ENCODE results near the gene CTNND2.
A peak's percentile ranks its signal among the peaks of the same experiment; 100 is the strongest.

The CTNND2 gene

DNA sequence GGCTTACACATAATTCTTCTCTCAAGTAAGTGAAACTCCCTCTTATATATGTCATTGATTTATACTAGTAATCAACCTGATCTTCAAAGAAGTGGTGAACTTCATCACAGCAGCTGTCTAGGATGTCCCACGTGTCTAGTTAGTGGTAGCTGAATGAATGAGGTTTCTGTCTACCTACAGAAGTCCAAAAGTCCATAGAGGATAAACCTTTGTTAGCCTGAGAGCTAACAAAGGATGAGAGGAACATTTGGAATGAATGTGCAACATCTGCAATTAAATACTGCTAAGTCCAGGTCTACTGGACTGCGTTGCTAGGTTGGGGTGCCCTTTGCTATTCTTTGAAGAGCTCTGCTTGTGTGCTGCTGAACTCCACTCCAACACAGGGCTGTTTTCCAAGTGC, 929.4 kb downstream of the CTNND2 start:
- no peak for DNase-seq

DNA sequence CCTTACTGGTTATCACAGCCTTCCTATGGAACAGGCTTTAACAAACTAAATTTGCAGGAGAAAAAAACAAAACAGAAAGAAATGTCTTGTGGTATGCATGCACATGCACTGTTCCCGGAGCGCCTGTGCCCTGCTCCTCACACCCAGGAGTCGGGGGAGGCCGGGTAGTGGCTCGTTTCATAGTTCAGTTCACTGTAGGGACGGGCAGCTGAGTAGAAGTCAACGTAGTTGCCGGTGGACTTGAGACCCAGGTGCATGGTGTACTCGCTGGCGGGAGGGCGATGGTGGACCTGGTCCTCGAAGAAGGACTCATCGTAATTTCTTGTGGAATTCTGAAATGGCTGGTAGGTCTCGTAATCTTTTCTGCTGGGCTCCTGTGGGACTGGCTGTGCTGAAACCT, 930.9 kb downstream of the CTNND2 start:
- no peak for DNase-seq

DNA sequence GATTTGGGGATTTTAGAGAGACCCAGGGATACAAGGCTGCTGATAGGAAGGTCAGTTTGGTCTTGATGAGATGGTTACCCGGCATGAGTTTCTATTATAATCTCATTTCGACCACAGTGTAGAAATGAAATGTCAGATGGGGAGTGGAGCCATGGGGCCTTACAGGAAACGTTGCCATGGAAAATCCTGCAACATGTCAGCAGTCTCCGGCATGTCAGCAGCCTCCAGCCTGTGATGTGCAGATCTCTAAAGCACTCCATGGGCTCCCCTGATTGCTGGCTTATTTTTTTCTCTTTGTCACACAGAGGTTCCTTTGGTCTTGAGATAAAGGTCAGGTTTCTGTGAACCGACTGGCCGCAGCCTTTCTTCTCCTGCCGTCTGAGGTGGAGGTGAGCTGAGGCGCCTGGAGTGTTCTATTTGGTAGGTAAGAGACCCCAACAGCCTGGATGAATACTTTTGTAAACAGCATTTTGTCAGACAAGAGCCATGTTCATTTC, 934.5 kb downstream of the CTNND2 start:
- DNase-seq, result no peak

DNA sequence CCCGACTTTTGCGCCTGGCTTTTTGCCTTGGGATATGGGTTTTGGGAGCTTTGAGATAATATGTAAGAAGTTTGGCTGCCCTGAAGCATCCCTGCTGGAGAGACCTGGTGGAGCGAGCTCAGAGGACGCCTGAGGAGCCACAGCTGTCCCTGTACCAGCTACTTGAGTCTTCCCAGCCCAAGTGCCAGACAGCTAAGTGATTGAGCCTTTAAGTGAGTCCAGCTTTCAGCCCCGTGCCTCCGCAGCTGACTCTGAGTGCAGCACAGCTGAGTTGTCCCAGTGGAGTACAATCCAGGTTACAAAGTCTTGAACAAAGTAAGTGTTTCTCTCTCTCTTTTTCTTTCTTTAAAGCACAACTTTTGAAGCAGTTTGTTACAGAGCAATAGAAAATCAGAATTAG, 939.4 kb downstream of the CTNND2 start:
- peak; percentile 33 for DNase-seq

DNA sequence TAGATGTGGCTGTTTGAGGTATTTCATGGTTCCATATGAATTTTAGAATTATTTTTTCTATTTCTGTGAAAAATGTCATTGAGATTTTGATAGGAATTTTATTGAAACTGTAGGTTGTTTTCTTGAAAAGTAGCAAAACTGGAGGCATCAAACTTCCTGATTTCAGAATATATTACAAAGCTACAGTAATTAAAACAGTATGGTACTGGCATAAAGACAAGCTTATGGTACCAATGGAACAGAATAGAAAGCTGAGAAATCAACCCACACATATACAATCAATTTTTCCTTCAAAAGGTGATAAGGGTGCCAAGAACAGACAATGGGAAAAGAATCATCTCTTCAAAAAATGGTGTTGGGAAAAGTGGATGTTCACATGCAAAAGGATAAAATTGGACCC, 945.5 kb downstream of the CTNND2 start:
- DNase-seq, result no peak

DNA sequence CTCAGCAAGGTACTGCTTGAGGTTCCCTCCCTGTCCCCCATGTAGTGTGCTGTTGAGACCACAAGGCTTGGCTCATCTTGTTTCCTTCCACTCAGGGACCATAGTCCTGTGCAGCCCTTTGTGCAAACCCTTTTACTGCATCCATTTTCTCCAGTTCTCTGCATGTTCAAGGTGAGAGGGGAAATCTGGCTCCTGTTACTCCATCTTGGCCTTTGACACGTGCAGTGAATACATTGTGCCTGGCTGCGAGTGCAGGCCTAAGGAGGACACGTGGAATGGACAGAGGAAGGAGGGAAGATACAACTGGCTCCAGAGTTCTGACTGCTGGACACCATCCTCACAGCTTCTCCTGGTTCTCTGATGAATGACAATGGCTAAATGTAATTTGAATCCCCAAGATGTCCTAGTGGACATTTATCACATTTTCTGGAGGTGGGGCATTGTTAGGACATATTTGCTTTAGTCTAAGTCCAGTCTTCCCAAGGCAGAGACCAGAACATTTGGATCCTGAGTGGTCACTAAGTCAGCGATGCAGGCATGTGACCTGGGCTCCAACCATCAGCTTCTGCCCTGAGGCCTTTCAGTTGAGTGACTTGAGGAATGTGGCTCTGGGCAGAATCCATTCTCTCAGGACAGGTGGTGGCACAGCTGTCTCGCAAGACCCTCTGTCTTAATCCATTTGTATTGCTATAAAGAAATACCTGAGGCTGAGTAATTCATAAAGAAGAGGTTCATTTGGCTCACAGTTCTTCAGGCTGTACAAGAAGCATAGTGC, 954.2 kb downstream of the CTNND2 start:
- no peak for DNase-seq

DNA sequence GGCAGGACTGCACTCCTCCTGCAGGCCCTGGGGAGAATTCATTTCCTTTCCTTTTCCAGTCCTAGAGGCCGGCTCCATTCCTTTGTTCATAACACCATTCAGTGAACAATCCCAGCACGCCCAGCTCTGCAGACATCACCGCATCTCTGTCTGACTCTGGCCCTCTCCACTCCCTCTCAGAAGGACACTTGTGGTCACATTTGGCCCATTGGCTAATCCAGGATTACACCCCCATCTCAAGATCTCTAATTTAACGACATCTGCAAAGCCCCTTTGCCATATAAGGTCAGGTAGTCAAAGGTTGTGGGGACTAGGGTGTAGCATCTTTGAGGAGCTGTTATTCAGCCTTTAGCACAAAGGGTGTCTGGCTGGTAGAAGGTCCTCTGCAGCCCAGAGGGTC, 958.2 kb downstream of the CTNND2 start:
- peak; percentile 31 for DNase-seq

DNA sequence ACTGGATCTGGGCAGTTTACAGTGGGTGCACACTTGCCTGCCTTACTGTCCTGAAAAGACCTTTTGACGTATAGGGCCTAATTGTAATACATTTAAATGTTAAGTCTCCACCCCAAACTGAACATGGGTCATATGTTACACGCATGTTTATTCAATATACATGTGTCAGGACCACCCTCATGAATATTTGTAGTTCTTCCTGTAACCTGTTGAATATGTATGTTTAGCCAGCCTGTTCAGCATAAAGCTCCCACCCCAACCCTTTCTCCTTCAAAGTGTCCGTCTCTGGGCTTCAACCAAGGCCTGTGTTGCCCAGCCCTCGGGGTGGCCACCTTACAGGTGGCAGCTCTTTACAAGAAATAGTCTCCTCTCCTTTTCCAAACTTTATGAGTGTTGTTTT, 962.3 kb downstream of the CTNND2 start:
- DNase-seq, result no peak

DNA sequence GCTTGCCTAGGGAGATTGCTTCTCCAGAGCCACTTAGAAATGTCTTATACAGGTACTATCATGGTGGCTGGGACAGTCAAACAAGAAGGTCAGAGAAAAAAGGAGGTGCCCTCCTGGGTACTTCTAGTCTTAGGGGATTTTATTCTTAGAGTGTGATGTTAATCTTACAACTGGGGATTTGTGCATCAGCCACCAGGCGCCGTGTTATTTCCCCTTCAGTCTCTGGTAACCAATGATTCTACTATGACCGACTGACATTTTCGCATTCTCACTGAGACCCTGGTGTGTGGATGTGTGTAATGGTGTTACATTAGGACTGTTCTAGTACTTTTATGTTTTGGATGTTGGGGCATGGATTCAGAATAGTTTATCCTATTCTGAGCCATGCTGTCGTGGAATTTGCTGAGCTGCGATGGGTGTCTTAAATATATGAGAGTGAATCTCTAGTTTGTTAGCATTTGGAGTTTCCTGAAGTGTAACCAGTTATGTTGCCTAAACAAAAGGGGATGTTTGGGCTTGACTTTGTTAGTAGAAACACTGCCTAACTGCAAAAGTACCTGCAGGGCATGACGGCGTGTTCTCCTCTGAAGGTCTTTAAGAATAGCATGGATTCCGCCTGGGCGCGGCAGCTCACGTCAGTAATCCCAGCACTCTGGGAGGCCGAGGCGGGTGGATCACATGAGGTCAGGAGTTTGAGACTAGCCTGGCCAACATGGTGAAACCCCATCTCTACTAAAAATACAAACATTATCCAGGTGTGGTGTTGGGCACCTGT, 968.0 kb downstream of the CTNND2 start:
- DNase-seq, result no peak

DNA sequence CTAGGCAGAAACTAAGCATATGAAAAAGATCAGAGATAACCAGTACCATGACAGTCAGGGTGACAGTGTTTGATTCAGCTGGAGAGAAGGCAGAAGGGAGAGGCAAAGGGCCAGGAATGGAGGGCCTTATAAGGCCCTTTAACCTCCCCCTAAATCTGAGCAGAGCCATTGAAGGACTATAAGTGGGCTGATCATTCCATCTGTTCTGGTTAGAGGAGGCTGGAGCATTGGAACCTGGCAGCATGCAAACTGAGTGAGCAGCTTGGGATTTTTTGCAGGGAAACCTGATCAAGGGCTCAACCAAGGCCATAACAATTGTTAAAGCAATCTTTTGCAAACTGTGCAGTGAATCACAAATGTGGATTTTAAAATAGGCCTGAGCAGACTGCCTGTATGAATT, 968.7 kb downstream of the CTNND2 start:
- DNase-seq, result peak; percentile 86

DNA sequence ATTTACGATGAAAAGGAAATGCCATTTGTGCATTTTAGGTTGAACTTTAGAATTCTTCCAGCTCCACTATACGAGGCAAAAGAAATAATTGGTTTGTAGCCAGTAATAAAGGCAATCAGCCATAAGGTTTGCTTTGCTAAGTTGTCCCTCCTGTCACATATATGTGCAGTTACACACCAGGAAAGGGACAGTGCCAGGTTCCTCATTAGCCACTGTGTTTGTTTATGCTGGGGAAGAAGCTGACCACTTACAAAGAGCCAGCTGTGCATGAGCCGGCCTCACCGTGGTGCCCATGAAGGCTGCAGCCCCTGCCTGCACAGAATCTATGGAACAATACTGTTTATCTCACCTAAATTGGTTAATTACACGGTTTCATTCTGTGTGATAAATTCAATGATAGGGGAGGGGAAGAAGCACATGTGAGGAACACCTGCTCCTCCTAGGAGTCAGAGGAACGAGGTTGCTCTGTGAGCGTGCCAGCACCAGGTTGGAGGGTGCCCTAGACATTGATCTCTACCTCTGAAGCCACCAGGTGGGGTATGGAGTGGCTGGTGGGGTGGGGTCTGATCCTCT, 969.4 kb downstream of the CTNND2 start:
- peak; percentile 99 for DNase-seq

DNA sequence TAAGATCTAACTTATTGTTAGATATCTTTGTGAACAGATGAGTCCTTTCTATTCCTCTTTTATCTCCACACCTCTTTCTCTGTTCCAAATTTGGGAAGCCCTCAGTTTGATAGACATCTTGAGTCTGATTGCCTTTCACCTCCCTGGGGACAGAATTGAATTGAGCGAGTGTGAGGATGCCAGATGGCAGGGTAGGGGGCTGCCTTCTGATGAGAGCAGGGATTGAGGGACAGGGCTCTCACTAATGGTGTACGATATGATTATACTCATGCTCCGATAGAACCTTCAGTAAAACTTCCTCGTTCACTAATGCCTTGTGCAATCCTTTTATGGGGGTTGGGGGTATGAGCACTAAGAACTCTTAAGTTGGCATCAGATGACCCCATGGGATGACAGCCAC, 971.1 kb downstream of the CTNND2 start:
- peak; percentile 95 for DNase-seq

DNA sequence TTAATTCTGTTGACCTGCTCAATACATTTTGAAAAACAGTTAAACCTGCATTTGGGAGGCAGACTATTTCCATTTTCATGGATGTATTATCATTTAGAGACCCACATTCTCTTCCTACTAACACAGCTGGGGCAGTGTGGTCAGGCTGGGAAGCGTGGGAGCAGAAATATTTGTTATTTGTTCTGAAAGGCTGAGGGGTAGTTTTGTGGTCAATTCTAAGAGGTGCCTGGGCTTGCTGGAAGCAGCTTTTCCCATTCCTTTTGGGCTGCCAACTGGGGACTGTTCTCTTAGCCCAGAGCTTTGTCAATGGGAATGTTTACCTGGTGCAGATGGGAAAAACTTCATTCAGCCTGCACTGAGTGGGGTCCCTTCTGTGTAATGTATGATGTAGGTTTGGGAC, 971.8 kb downstream of the CTNND2 start:
- peak; percentile 87 for DNase-seq

DNA sequence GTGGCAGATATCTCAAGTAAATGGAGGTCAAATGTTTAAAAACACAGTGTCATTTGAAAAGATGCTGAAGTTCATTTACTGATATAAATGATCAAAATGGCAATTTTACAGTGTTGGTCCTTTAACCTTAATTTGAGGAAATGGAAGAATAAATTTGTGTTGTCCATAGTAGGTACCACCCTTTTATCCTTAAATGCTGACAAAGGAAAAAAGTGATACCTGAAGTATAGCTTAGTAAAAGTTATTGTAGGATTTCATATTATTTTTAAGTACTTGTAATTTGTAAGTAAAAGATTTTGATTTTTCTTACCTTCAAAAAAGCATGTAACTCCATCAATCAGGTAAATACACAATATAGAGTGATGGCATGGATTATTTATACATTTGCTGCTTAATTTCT, 976.6 kb downstream of the CTNND2 start:
- no peak for DNase-seq

DNA sequence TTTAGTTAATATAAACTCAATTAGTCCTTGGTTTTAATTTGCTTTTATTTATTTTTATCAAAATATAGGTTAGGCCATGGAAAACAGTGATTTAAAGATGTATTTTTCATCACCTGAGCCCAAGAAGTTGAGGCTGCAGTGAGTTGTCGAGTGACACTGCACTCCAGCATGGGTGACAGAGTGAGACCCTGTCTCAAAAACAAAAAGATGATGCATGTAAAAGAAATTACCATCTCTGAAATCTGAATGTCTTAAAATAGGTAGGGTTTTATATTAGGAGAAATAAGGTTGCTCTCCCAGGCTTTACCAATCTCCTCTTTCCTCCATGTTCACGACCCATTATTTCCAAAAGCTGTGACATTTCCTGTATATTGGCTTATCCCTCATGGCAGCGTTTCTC, 980.9 kb downstream of the CTNND2 start:
- DNase-seq, result no peak

Measured in NCI-H69 (cell line).